HEK293 (cell line): ENCODE data around the gene SLC33A1.

Experiments
- GLIS1 ChIP-seq: fragments of 450-650 bp; formaldehyde crosslinking; IDR thresholded peaks from 2 replicates; pipeline ENCODE4 v1.5.1; 2016; ENCODE audit warnings: missing biosample characterization, missing genetic modification characterization
- IKZF3 ChIP-seq: fragments of 450-650 bp; IDR thresholded peaks from 2 replicates; pipeline ENCODE4 v1.5.0; 2018; ENCODE audit warnings: missing biosample characterization, mild to moderate bottlenecking, missing genetic modification characterization, moderate library complexity
- KLF10 ChIP-seq: fragments of 450-650 bp; IDR thresholded peaks from 2 replicates; pipeline ENCODE4 v1.5.1; 2018; ENCODE audit warnings: missing biosample characterization, mild to moderate bottlenecking, missing genetic modification characterization
- REPIN1 ChIP-seq: fragments of 450-650 bp; formaldehyde crosslinking; IDR thresholded peaks from 2 replicates; pipeline ENCODE4 v1.5.1; 2017; ENCODE audit warnings: missing biosample characterization, missing genetic modification characterization, low read depth
- SETDB1 ChIP-seq: IDR thresholded peaks from one replicate; pipeline ENCODE4 v1.6.1; 2017; ENCODE audit warnings: mild to moderate bottlenecking, low read length, moderate library complexity, mixed read lengths; ENCODE audit not compliant: insufficient read length
- ZBTB8A ChIP-seq: fragments of 450-650 bp; formaldehyde crosslinking; IDR thresholded peaks from 2 replicates; pipeline ENCODE4 v1.5.1; 2016; ENCODE audit warnings: missing biosample characterization, missing genetic modification characterization
- ZNF133 ChIP-seq: fragments of 450-650 bp; formaldehyde crosslinking; IDR thresholded peaks from 2 replicates; pipeline ENCODE4 v1.5.1; 2016; ENCODE audit warnings: missing biosample characterization, missing genetic modification characterization
- ZNF155 ChIP-seq: fragments of 450-650 bp; formaldehyde crosslinking; IDR thresholded peaks from 2 replicates; pipeline ENCODE4 v1.5.1; 2016; ENCODE audit warnings: missing biosample characterization, missing genetic modification characterization
- ZNF169 ChIP-seq: fragments of 450-650 bp; formaldehyde crosslinking; IDR thresholded peaks from 2 replicates; pipeline ENCODE4 v1.5.1; 2016; ENCODE audit warnings: missing biosample characterization, missing genetic modification characterization
- ZNF175 ChIP-seq: fragments of 450-650 bp; formaldehyde crosslinking; IDR thresholded peaks from 2 replicates; pipeline ENCODE4 v1.5.1; 2016; ENCODE audit warnings: missing biosample characterization, missing genetic modification characterization
- ZNF324 ChIP-seq: fragments of 450-650 bp; formaldehyde crosslinking; IDR thresholded peaks from 2 replicates; pipeline ENCODE4 v1.5.1; 2016; ENCODE audit warnings: missing biosample characterization, missing genetic modification characterization
- ZNF335 ChIP-seq: fragments of 450-650 bp; formaldehyde crosslinking; conservative IDR thresholded peaks from 2 replicates; pipeline ENCODE4 v1.5.1; 2016; ENCODE audit warnings: missing biosample characterization, missing genetic modification characterization
- ZNF341 ChIP-seq: fragments of 450-650 bp; formaldehyde crosslinking; IDR thresholded peaks from 2 replicates; pipeline ENCODE4; 2016; ENCODE audit warnings: low read depth, missing biosample characterization, missing genetic modification characterization
- ZNF391 ChIP-seq: fragments of 450-650 bp; formaldehyde crosslinking; IDR thresholded peaks from 2 replicates; pipeline ENCODE4 v1.5.1; 2016; ENCODE audit warnings: low read depth, missing biosample characterization, missing genetic modification characterization, borderline replicate concordance
- ZNF529 ChIP-seq: fragments of 450-650 bp; formaldehyde crosslinking; IDR thresholded peaks from 2 replicates; pipeline ENCODE4 v1.5.1; 2017; ENCODE audit warnings: missing genetic modification characterization, missing biosample characterization; ENCODE audit not compliant: insufficient replicate concordance
- ZNF777 ChIP-seq: fragments of 450-650 bp; formaldehyde crosslinking; IDR thresholded peaks from 2 replicates; pipeline ENCODE4 v1.5.1; 2017; ENCODE audit warnings: missing biosample characterization, missing genetic modification characterization, borderline replicate concordance
- ZNF785 ChIP-seq: fragments of 450-650 bp; formaldehyde crosslinking; IDR thresholded peaks from 2 replicates; pipeline ENCODE4 v1.5.1; 2016; ENCODE audit warnings: missing biosample characterization, missing genetic modification characterization
- ZNF792 ChIP-seq: fragments of 450-650 bp; formaldehyde crosslinking; IDR thresholded peaks from 2 replicates; pipeline ENCODE4 v1.5.1; 2016; ENCODE audit warnings: missing biosample characterization, missing genetic modification characterization
- ZNF830 ChIP-seq: fragments of 450-650 bp; IDR thresholded peaks from 2 replicates; pipeline ENCODE4 v1.5.0; 2018; ENCODE audit warnings: missing biosample characterization, missing genetic modification characterization, low read depth, mild to moderate bottlenecking, moderate library complexity
- ZXDB ChIP-seq: fragments of 450-650 bp; formaldehyde crosslinking; IDR thresholded peaks from 2 replicates; pipeline ENCODE4 v1.5.1; 2016; ENCODE audit warnings: missing biosample characterization, missing genetic modification characterization
- TF ChIP-seq, protein P1 (sequence below): fragments of 450-650 bp; formaldehyde crosslinking; IDR thresholded peaks from 2 replicates; pipeline ENCODE4 v1.5.1; 2016; ENCODE audit warnings: missing biosample characterization, missing genetic modification characterization
- TF ChIP-seq, protein P2 (sequence below): fragments of 450-650 bp; formaldehyde crosslinking; IDR thresholded peaks from 2 replicates; pipeline ENCODE4 v1.5.1; 2016; ENCODE audit warnings: missing biosample characterization, missing genetic modification characterization, borderline replicate concordance
- TF ChIP-seq, protein P3 (sequence below): fragments of 450-650 bp; formaldehyde crosslinking; IDR thresholded peaks from 2 replicates; pipeline ENCODE4 v1.5.1; 2016; ENCODE audit warnings: missing biosample characterization, missing genetic modification characterization, low read depth
- TF ChIP-seq, protein P4 (sequence below): IDR thresholded peaks from 2 replicates; pipeline ENCODE4 v1.6.1; 2011; ENCODE audit warnings: mild to moderate bottlenecking, low read depth, low read length, borderline replicate concordance
- TF ChIP-seq, protein P5 (sequence below): fragments of 450-650 bp; formaldehyde crosslinking; IDR thresholded peaks from 2 replicates; pipeline ENCODE4 v1.5.1; 2017; ENCODE audit warnings: missing biosample characterization, missing genetic modification characterization
- TF ChIP-seq, protein P6 (sequence below): fragments of 450-650 bp; formaldehyde crosslinking; IDR thresholded peaks from 2 replicates; pipeline ENCODE4 v1.5.1; 2016; ENCODE audit warnings: missing biosample characterization, missing genetic modification characterization

SLC33A1 gene

DNA sequence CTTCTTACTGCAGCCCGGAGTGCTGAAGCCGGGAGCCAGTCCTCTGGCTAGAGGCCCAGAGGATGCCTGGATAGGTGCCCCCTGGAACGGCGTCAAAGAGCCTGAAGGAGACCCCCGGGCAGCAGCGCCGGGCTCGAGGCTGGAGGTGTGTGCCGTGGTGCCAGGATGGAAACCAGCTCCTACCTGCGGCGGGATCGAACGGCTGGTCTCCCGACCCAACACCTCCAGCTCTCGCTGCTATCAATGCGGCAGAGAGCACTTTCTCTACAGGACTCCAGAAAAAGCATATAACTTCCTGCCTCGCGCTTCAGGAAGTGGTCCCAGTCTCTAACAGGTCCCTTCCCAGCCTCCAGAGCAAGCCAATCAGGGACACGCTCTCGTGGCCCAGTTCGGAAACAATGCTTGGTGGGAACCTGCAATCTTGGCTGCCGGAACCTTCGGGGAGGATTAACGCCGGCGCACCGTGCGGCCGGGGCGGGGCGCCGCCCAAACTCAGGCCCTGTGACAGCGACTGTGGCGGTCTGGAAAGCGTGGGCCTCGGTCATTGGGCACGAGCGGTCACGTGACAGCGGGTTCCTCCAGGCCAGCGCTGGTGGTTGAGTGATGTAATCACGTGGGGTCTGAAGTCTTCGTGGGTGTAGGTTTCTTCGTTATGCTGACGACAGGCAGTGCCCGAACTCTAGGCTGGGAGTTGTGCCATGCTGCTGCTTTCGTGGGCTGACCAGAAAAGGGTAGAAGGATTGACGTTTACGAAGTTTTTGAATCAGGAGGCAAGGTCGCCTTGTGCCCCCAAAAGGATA lies at the start of gene SLC33A1 (continued):
- TF ChIP-seq, protein P1, sequence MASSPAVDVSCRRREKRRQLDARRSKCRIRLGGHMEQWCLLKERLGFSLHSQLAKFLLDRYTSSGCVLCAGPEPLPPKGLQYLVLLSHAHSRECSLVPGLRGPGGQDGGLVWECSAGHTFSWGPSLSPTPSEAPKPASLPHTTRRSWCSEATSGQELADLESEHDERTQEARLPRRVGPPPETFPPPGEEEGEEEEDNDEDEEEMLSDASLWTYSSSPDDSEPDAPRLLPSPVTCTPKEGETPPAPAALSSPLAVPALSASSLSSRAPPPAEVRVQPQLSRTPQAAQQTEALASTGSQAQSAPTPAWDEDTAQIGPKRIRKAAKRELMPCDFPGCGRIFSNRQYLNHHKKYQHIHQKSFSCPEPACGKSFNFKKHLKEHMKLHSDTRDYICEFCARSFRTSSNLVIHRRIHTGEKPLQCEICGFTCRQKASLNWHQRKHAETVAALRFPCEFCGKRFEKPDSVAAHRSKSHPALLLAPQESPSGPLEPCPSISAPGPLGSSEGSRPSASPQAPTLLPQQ (tag by site-specific recombination): peak; percentile 89
- peak; percentile 69; the same call in 1 of the 2 replicates for TF ChIP-seq ZNF335 (tag by site-specific recombination)
- peak; percentile 73 for TF ChIP-seq GLIS1
- TF ChIP-seq REPIN1 (tag by site-specific recombination): peak; percentile 78; the same call in 1 of the 2 replicates
- no peak for TF ChIP-seq ZNF133 (tag by site-specific recombination)
- TF ChIP-seq ZNF324: peak; percentile 95
- no peak for TF ChIP-seq ZNF175 (tag by site-specific recombination)
- peak; percentile 96 for TF ChIP-seq KLF10
- TF ChIP-seq ZNF391 (tag by site-specific recombination): peak; percentile 75; the same call in 1 of the 2 replicates
- no peak for TF ChIP-seq ZNF341 (tag by site-specific recombination)
- no peak for TF ChIP-seq IKZF3 (tag by site-specific recombination)
- no peak for TF ChIP-seq ZNF777 (tag by site-specific recombination)
- peak; percentile 97 for TF ChIP-seq ZXDB (tag by site-specific recombination)
- peak; percentile 79 for TF ChIP-seq SETDB1
- TF ChIP-seq ZBTB8A (tag by site-specific recombination): peak; percentile 66
- no peak for TF ChIP-seq ZNF529
- no peak for TF ChIP-seq ZNF785
- no peak for TF ChIP-seq ZNF830
- TF ChIP-seq, protein P2, sequence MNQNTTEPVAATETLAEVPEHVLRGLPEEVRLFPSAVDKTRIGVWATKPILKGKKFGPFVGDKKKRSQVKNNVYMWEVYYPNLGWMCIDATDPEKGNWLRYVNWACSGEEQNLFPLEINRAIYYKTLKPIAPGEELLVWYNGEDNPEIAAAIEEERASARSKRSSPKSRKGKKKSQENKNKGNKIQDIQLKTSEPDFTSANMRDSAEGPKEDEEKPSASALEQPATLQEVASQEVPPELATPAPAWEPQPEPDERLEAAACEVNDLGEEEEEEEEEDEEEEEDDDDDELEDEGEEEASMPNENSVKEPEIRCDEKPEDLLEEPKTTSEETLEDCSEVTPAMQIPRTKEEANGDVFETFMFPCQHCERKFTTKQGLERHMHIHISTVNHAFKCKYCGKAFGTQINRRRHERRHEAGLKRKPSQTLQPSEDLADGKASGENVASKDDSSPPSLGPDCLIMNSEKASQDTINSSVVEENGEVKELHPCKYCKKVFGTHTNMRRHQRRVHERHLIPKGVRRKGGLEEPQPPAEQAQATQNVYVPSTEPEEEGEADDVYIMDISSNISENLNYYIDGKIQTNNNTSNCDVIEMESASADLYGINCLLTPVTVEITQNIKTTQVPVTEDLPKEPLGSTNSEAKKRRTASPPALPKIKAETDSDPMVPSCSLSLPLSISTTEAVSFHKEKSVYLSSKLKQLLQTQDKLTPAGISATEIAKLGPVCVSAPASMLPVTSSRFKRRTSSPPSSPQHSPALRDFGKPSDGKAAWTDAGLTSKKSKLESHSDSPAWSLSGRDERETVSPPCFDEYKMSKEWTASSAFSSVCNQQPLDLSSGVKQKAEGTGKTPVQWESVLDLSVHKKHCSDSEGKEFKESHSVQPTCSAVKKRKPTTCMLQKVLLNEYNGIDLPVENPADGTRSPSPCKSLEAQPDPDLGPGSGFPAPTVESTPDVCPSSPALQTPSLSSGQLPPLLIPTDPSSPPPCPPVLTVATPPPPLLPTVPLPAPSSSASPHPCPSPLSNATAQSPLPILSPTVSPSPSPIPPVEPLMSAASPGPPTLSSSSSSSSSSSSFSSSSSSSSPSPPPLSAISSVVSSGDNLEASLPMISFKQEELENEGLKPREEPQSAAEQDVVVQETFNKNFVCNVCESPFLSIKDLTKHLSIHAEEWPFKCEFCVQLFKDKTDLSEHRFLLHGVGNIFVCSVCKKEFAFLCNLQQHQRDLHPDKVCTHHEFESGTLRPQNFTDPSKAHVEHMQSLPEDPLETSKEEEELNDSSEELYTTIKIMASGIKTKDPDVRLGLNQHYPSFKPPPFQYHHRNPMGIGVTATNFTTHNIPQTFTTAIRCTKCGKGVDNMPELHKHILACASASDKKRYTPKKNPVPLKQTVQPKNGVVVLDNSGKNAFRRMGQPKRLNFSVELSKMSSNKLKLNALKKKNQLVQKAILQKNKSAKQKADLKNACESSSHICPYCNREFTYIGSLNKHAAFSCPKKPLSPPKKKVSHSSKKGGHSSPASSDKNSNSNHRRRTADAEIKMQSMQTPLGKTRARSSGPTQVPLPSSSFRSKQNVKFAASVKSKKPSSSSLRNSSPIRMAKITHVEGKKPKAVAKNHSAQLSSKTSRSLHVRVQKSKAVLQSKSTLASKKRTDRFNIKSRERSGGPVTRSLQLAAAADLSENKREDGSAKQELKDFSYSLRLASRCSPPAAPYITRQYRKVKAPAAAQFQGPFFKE (tag by site-specific recombination): no peak
- TF ChIP-seq, protein P3, sequence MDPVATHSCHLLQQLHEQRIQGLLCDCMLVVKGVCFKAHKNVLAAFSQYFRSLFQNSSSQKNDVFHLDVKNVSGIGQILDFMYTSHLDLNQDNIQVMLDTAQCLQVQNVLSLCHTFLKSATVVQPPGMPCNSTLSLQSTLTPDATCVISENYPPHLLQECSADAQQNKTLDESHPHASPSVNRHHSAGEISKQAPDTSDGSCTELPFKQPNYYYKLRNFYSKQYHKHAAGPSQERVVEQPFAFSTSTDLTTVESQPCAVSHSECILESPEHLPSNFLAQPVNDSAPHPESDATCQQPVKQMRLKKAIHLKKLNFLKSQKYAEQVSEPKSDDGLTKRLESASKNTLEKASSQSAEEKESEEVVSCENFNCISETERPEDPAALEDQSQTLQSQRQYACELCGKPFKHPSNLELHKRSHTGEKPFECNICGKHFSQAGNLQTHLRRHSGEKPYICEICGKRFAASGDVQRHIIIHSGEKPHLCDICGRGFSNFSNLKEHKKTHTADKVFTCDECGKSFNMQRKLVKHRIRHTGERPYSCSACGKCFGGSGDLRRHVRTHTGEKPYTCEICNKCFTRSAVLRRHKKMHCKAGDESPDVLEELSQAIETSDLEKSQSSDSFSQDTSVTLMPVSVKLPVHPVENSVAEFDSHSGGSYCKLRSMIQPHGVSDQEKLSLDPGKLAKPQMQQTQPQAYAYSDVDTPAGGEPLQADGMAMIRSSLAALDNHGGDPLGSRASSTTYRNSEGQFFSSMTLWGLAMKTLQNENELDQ (tag by site-specific recombination): no peak
- TF ChIP-seq ZNF155 (tag by site-specific recombination): no peak
- TF ChIP-seq, protein P4, sequence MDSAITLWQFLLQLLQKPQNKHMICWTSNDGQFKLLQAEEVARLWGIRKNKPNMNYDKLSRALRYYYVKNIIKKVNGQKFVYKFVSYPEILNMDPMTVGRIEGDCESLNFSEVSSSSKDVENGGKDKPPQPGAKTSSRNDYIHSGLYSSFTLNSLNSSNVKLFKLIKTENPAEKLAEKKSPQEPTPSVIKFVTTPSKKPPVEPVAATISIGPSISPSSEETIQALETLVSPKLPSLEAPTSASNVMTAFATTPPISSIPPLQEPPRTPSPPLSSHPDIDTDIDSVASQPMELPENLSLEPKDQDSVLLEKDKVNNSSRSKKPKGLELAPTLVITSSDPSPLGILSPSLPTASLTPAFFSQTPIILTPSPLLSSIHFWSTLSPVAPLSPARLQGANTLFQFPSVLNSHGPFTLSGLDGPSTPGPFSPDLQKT: no peak; the same call in 1 of the 2 replicates
- TF ChIP-seq, protein P5, sequence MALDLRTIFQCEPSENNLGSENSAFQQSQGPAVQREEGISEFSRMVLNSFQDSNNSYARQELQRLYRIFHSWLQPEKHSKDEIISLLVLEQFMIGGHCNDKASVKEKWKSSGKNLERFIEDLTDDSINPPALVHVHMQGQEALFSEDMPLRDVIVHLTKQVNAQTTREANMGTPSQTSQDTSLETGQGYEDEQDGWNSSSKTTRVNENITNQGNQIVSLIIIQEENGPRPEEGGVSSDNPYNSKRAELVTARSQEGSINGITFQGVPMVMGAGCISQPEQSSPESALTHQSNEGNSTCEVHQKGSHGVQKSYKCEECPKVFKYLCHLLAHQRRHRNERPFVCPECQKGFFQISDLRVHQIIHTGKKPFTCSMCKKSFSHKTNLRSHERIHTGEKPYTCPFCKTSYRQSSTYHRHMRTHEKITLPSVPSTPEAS (tag by site-specific recombination): no peak; the same call in 1 of the 2 replicates
- TF ChIP-seq ZNF792: no peak
- TF ChIP-seq, protein P6, sequence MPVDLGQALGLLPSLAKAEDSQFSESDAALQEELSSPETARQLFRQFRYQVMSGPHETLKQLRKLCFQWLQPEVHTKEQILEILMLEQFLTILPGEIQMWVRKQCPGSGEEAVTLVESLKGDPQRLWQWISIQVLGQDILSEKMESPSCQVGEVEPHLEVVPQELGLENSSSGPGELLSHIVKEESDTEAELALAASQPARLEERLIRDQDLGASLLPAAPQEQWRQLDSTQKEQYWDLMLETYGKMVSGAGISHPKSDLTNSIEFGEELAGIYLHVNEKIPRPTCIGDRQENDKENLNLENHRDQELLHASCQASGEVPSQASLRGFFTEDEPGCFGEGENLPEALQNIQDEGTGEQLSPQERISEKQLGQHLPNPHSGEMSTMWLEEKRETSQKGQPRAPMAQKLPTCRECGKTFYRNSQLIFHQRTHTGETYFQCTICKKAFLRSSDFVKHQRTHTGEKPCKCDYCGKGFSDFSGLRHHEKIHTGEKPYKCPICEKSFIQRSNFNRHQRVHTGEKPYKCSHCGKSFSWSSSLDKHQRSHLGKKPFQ (tag by site-specific recombination): peak; percentile 87
- TF ChIP-seq ZNF169 (tag by site-specific recombination): no peak
